RWPE2 (cell line): ENCODE data around the gene MGMT.

Experiments
- ATAC-seq: fragments of 200-7000 bp; cut with Tn5 transposase; 3 replicates; pipeline ENCODE4 v1.9.1; 2021; ENCODE audit warnings: low read depth
- DNase-seq: peaks from one replicate; pipeline ENCODE4 v3.0.0-alpha.2; 2020; ENCODE audit warnings: low spot score
- H3K27ac ChIP-seq: fragments of 450-650 bp; 2 replicates; pipeline ENCODE4 v1.5.1; 2017; ENCODE audit warnings: mild to moderate bottlenecking; ENCODE audit not compliant: poor library complexity, severe bottlenecking
- H3K27me3 ChIP-seq: fragments of 250-450 bp; sonication (Bioruptor Pico); 2 replicates; pipeline ENCODE4 v1.5.1; 2021; ENCODE audit warnings: mild to moderate bottlenecking, moderate library complexity; ENCODE audit not compliant: insufficient read depth, poor library complexity, severe bottlenecking
- H3K36me3 ChIP-seq: fragments of 250-450 bp; sonication (Bioruptor Pico); 2 replicates; pipeline ENCODE4 v1.5.1; 2020; ENCODE audit warnings: low read depth, mild to moderate bottlenecking, moderate library complexity
- H3K4me1 ChIP-seq: fragments of 250-450 bp; sonication (Bioruptor Pico); 2 replicates; pipeline ENCODE4 v1.5.1; 2021; ENCODE audit warnings: mild to moderate bottlenecking, moderate library complexity; ENCODE audit not compliant: insufficient read depth, poor library complexity, severe bottlenecking
- H3K4me3 ChIP-seq: fragments of 250-450 bp; sonication (Bioruptor Pico); 2 replicates; pipeline ENCODE4 v1.5.1; 2021; ENCODE audit warnings: mild to moderate bottlenecking, moderate library complexity; ENCODE audit not compliant: severe bottlenecking
- H3K9me3 ChIP-seq: fragments of 250-450 bp; sonication (Bioruptor Pico); 2 replicates; pipeline ENCODE4 v1.5.1; 2021; ENCODE audit warnings: mild to moderate bottlenecking, moderate library complexity; ENCODE audit not compliant: severe bottlenecking
- TF ChIP-seq, protein P1 (sequence below): fragments of 450-650 bp; IDR thresholded peaks from one replicate; pipeline ENCODE4 v1.5.1; 2017; ENCODE audit warnings: mild to moderate bottlenecking, moderate library complexity; ENCODE audit not compliant: poor library complexity, severe bottlenecking

MGMT gene

GRCh38 chr10:129466703-129467358 is at the start of gene MGMT:
TSS of gene MGMT (plus strand) at chr10:129467241.
- DNase-seq (peak; percentile 93), ATAC-seq (peak; percentile 89)
- Histone ChIP-seq H3K36me3 (no peaks in the 10 kb centered on the region), H3K27ac (peak within 1 kb of the TSS; percentile 35), H3K4me1 (no peaks in the 10 kb centered on the region), H3K27me3 (no peaks in the 10 kb centered on the region), H3K9me3 (no peaks in the 10 kb centered on the region), H3K4me3 (peak within 1 kb of the TSS; percentile 85)
- TF ChIP-seq, protein P1, sequence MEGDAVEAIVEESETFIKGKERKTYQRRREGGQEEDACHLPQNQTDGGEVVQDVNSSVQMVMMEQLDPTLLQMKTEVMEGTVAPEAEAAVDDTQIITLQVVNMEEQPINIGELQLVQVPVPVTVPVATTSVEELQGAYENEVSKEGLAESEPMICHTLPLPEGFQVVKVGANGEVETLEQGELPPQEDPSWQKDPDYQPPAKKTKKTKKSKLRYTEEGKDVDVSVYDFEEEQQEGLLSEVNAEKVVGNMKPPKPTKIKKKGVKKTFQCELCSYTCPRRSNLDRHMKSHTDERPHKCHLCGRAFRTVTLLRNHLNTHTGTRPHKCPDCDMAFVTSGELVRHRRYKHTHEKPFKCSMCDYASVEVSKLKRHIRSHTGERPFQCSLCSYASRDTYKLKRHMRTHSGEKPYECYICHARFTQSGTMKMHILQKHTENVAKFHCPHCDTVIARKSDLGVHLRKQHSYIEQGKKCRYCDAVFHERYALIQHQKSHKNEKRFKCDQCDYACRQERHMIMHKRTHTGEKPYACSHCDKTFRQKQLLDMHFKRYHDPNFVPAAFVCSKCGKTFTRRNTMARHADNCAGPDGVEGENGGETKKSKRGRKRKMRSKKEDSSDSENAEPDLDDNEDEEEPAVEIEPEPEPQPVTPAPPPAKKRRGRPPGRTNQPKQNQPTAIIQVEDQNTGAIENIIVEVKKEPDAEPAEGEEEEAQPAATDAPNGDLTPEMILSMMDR = no peak

GRCh38 chr10:129417870-129418269 is 49.2 kb upstream of the MGMT start:
- Histone ChIP-seq H3K36me3 (no peaks in the 10 kb centered on the region), H3K4me1 (no peaks in the 10 kb centered on the region), H3K27ac (no peak overlapping the region), H3K9me3 (no peaks in the 10 kb centered on the region), H3K27me3 (peaks cover 7% of the 10 kb centered on the region), H3K4me3 (no peak overlapping the region)
- DNase-seq = no peak
- ATAC-seq = no peak
- TF ChIP-seq, protein P1 = no peak

DNA sequence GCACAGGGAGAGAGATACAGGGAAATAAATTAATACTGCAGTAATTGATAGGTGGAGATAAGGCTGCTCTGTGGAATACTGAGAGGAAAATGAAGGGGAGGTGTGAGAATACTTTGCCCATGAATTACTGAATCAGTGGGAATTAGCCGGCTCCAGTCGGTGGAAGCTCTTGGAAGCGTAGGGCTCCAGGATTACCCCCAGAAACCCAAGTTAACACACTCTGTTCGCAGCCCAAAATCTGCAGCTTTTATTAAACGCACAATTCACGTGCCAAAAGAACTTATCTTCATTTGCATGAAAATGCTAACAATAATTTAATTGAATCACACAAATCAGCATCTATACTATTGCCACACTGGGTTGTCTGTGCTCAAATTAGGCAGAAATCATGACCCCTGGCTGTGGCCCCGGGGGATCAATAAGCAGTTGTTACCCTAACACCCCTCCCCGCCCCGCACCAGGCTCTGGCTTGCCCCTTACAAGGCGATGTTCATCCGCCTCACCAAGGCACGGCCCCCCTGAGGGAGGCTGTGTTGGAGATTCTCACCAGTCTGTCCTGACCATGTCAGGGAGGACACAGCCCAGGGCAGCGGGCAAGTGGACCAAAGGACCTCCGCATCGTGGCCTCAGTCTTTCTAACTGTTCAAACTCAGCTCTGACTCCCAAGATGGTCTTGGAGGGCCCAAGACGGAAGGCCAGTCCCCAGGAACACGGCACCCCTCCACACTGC is 48.4 kb upstream of the MGMT start:
- H3K9me3 ChIP-seq = no peaks in the 10 kb centered on the region
- H3K27ac ChIP-seq = no peak overlapping the region
- H3K36me3 ChIP-seq = no peaks in the 10 kb centered on the region
- H3K4me1 ChIP-seq = no peaks in the 10 kb centered on the region
- no peak for DNase-seq
- ATAC-seq = no peak
- TF ChIP-seq, protein P1 = no peak
- no peak overlapping the region for H3K4me3 ChIP-seq
- peaks cover 3% of the 10 kb centered on the region for H3K27me3 ChIP-seq

GRCh38 chr10:129419397-129419796 is 47.6 kb upstream of the MGMT start:
- DNase-seq = no peak
- Histone ChIP-seq H3K4me3 (no peak overlapping the region), H3K36me3 (no peaks in the 10 kb centered on the region), H3K4me1 (no peaks in the 10 kb centered on the region), H3K27me3 (no peaks in the 10 kb centered on the region), H3K27ac (no peak overlapping the region), H3K9me3 (no peaks in the 10 kb centered on the region)
- no peak for ATAC-seq
- TF ChIP-seq, protein P1 = no peak

GRCh38 chr10:129421399-129422010 is 45.5 kb upstream of the MGMT start:
- Histone ChIP-seq H3K4me1 (no peaks in the 10 kb centered on the region), H3K27me3 (no peaks in the 10 kb centered on the region), H3K9me3 (no peaks in the 10 kb centered on the region), H3K36me3 (no peaks in the 10 kb centered on the region), H3K4me3 (no peak overlapping the region), H3K27ac (no peak overlapping the region)
- no peak for ATAC-seq
- DNase-seq = no peak
- TF ChIP-seq, protein P1 = no peak
